PC-3 (cell line): Measurements from ENCODE around the gene RDH16. TPM values are rescaled to one million over a fixed set of nuclear protein-coding genes. Genes with fewer than 3 reads are reported as not detected.

Experiments used
- ATAC-seq: fragments of 200-7000 bp; cut with Tn5 transposase; 2 replicates; pipeline ENCODE4 v1.9.1; 2020; ENCODE audit warnings: mild to moderate bottlenecking, moderate library complexity
- BruUV-seq: library from RNA; stranded (reverse); fragments of 400-500 nt; replicated peaks from 2 replicates; lab custom pipeline; 2021; lab: Mats Ljungman, UMichigan
- CTCF ChIA-PET: fragments of 300-600 bp; sonication (Branson Sonifier 250); formaldehyde crosslinking; loops from one replicate; lab custom pipeline; 2022; ENCODE audit warnings: antibody characterized with exemption; lab: Charles Lee
- POLR2A ChIA-PET: fragments of 300-600 bp; sonication (Branson Sonifier 250); formaldehyde crosslinking; loops from one replicate; lab custom pipeline; 2022; ENCODE audit warnings: antibody characterized with exemption; ENCODE audit not compliant: unreplicated experiment; lab: Charles Lee
- DNase-seq: peaks from one replicate; pipeline ENCODE4 v3.0.0-alpha.2; 2015
- H2AFZ ChIP-seq: fragments of 300-600 bp; sonication (generic); 2 replicates; pipeline ENCODE4 v1.6.0; 2016; ENCODE audit warnings: antibody characterized with exemption, low read length
- H3F3A ChIP-seq: fragments of 300-600 bp; sonication (generic); one replicate; pipeline ENCODE4 v1.6.0; 2017; ENCODE audit warnings: antibody characterized with exemption, low read length, control low read depth, mild to moderate bottlenecking; ENCODE audit not compliant: unreplicated experiment
- H3K27ac ChIP-seq: fragments of 300-600 bp; sonication (generic); 2 replicates; pipeline ENCODE4 v1.5.1; 2016; ENCODE audit warnings: mild to moderate bottlenecking, low read length
- H3K27me3 ChIP-seq: fragments of 300-600 bp; sonication (generic); 2 replicates; pipeline ENCODE4 v1.6.1; 2016; ENCODE audit warnings: low read length, mixed read lengths
- H3K36me3 ChIP-seq: fragments of 300-600 bp; sonication (generic); 2 replicates; pipeline ENCODE4 v1.6.1; 2016; ENCODE audit warnings: low read depth, mixed run types, low read length, mixed read lengths
- H3K4me1 ChIP-seq: fragments of 300-600 bp; sonication (generic); 2 replicates; pipeline ENCODE4 v1.5.1; 2016; ENCODE audit warnings: low read length; ENCODE audit not compliant: insufficient read depth
- H3K4me2 ChIP-seq: fragments of 300-600 bp; sonication (generic); 2 replicates; pipeline ENCODE4 v1.6.0; 2016; ENCODE audit warnings: low read length
- H3K4me3 ChIP-seq: fragments of 300-600 bp; sonication (generic); 2 replicates; pipeline ENCODE4 v1.5.1; 2016; ENCODE audit warnings: mild to moderate bottlenecking, low read length, mixed read lengths
- H3K79me2 ChIP-seq: fragments of 300-600 bp; sonication (generic); 2 replicates; pipeline ENCODE4 v1.6.1; 2017; ENCODE audit warnings: low read length, mixed read lengths
- H3K9ac ChIP-seq: fragments of 300-600 bp; sonication (generic); 2 replicates; pipeline ENCODE4 v1.6.0; 2016; ENCODE audit warnings: mild to moderate bottlenecking, low read length
- H3K9me2 ChIP-seq: fragments of 300-600 bp; sonication (generic); replicated peaks from 2 replicates; pipeline ENCODE4 v1.6.1; 2016; ENCODE audit warnings: mixed run types, low read length, mixed read lengths
- H3K9me3 ChIP-seq: fragments of 300-600 bp; sonication (generic); 2 replicates; pipeline ENCODE4 v1.6.1; 2016; ENCODE audit warnings: low read length, mixed read lengths
- H4K20me1 ChIP-seq: fragments of 300-600 bp; sonication (generic); 2 replicates; pipeline ENCODE4 v1.6.1; 2016; ENCODE audit warnings: low read length, mixed read lengths
- EZH2 ChIP-seq: fragments of 300-600 bp; sonication (generic); IDR thresholded peaks from one replicate; pipeline ENCODE4 v1.6.1; 2017; ENCODE audit warnings: antibody characterized with exemption, mild to moderate bottlenecking, low read length; ENCODE audit not compliant: unreplicated experiment
- EZH2phosphoT487 ChIP-seq: fragments of 300-600 bp; sonication (generic); IDR thresholded peaks from 2 replicates; pipeline ENCODE4 v1.6.1; 2018; ENCODE audit warnings: mild to moderate bottlenecking, antibody characterized with exemption, low read length, borderline replicate concordance
- intact Hi-C: fragments of 100-400 bp; cut with micrococcal nuclease; formaldehyde crosslinking; loops from 2 replicates; pipeline ENCODE4 v1.9.0; 2023
- total RNA-seq: library from RNA; depleted of rRNA; stranded (reverse); fragments of >200 nt; gene quantifications from 2 replicates; pipeline ENCODE4 v1.2.3, GENCODE V29; 2014
- TF ChIP-seq, protein P1 (sequence below): fragments of 300-600 bp; sonication (generic); conservative IDR thresholded peaks from 2 replicates; pipeline ENCODE4 v1.5.1; 2017; ENCODE audit warnings: antibody characterized with exemption, low read depth, mild to moderate bottlenecking, low read length

RDH16 gene
- total RNA-seq, 1 experiment from 2014 or later = 0.73 TPM

DNA sequence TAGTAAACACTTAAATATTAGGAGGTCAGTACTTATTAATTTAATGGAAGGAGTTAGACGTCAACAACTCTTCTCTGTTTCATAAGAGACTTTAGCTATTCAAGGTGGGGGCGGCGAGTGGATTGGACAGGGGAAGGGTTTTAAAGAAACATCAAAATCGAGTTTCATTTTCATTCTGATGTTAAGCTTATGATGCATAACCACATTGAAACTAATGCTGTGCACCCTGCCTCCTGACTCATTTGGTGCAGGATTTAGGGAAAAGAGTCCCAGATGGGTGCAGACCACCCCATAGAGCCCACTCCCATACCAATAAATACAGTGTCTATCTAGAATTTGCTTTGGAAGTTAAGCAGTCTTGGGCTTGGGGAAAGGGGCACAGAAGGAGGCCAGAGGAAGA lies 41.6 kb upstream of the RDH16 start:
- no peak overlapping the region for H3K4me3 ChIP-seq
- intact Hi-C loops = no loop called here
- no peak overlapping the region for H3K9ac ChIP-seq
- POLR2A ChIA-PET = no interaction called here
- no peak overlapping the region for H3K27ac ChIP-seq
- CTCF ChIA-PET = no interaction called here
- no peak overlapping the region for H2AFZ ChIP-seq
- H3K9me3 ChIP-seq = no peaks in the 10 kb centered on the region
- no peak overlapping the region for H3K4me2 ChIP-seq
- H3K9me2 ChIP-seq = no peaks in the 10 kb centered on the region
- H3K27me3 ChIP-seq = no peaks in the 10 kb centered on the region
- H3K79me2 ChIP-seq = peaks cover 27% of the 10 kb centered on the region
- ATAC-seq (no peak), DNase-seq (no peak)
- no peaks in the 10 kb centered on the region for H3F3A ChIP-seq
- no peaks in the 10 kb centered on the region for H4K20me1 ChIP-seq
- H3K4me1 ChIP-seq = peaks cover 15% of the 10 kb centered on the region
- no TSS peak for BruUV-seq
- peaks cover 13% of the 10 kb centered on the region; the same call in 1 of the 2 replicates for H3K36me3 ChIP-seq
- TF ChIP-seq EZH2 (no peak), EZH2phosphoT487 (no peak)
- TF ChIP-seq, protein P1, sequence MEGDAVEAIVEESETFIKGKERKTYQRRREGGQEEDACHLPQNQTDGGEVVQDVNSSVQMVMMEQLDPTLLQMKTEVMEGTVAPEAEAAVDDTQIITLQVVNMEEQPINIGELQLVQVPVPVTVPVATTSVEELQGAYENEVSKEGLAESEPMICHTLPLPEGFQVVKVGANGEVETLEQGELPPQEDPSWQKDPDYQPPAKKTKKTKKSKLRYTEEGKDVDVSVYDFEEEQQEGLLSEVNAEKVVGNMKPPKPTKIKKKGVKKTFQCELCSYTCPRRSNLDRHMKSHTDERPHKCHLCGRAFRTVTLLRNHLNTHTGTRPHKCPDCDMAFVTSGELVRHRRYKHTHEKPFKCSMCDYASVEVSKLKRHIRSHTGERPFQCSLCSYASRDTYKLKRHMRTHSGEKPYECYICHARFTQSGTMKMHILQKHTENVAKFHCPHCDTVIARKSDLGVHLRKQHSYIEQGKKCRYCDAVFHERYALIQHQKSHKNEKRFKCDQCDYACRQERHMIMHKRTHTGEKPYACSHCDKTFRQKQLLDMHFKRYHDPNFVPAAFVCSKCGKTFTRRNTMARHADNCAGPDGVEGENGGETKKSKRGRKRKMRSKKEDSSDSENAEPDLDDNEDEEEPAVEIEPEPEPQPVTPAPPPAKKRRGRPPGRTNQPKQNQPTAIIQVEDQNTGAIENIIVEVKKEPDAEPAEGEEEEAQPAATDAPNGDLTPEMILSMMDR = no peak

DNA sequence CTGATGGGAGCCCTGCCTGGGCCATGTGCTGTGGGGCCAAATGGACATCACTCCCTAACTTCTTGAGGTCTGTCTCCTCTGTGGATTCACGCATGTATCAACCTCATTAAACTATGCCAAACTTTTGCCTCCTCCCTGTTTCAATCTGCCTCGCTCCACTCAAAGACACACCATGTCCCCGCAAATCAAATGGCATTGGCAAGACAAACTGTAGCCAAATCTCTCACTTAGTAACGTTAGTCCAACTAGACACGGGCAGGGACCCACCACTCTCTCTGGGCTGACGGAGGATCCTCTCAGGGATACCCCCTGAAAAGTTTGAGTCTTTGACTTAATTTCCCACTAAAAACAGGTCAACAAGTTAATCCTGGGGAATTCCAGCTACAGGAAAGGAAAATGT lies 40.9 kb upstream of the RDH16 start:
- DNase-seq = no peak
- intact Hi-C loops = no loop called here
- Histone ChIP-seq H3K9me2 (no peaks in the 10 kb centered on the region), H3F3A (no peaks in the 10 kb centered on the region), H4K20me1 (no peaks in the 10 kb centered on the region), H3K4me2 (no peak overlapping the region), H3K36me3 (peaks cover 7% of the 10 kb centered on the region; the same call in 1 of the 2 replicates), H3K4me3 (no peak overlapping the region), H3K79me2 (peaks cover 20% of the 10 kb centered on the region; the same call in 1 of the 2 replicates), H3K4me1 (peaks cover 15% of the 10 kb centered on the region), H3K9me3 (no peaks in the 10 kb centered on the region), H3K27me3 (no peaks in the 10 kb centered on the region), H3K9ac (no peak overlapping the region), H3K27ac (no peak overlapping the region), H2AFZ (no peak overlapping the region)
- no peak for TF ChIP-seq EZH2
- no peak for TF ChIP-seq EZH2phosphoT487
- TF ChIP-seq, protein P1 = no peak
- ChIA-PET POLR2A (no interaction called here), CTCF (no interaction called here)
- no peak for ATAC-seq
- BruUV-seq = no TSS peak

DNA sequence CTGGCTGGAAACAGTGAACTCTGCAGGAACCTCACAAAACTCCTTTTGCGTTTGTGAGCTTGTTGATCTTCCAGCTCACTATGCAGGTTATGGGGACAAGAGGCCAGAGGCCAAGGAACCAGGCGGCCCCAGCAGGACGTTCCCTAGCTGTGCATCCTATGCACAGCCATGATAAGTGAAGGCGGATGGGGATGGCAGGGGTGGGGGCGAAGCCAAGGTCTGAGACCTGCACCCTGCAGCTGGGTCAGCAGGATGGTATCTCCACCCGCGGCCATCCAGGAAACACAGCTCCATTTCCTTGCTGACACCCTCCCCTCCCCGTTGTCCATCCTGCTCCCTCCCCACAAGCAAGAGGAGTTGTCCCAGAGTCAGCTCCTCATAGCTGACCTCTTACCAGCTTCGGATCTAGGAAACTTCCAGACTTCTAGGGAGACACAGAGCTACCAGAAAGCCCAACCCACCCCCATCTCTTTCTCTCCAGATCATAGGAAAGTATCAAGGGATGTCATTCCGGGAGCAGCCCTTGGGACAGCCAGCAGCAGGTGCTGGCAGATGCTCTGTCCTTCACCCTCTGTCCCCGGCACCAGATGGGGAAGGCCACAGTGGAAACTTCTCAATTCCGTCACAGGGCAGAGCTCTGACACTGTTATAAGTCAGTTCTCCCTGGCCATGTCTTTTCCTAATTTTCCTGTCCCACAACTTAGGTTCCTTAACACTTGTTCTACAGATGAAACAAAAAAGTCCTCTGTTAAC lies 39.6 kb upstream of the RDH16 start:
- DNase-seq = no peak
- ChIA-PET CTCF (no interaction called here), POLR2A (no interaction called here)
- Histone ChIP-seq H3K27me3 (no peaks in the 10 kb centered on the region), H3K79me2 (peaks cover 13% of the 10 kb centered on the region; the same call in 1 of the 2 replicates), H3K9me3 (no peaks in the 10 kb centered on the region), H3K9me2 (no peaks in the 10 kb centered on the region), H4K20me1 (no peaks in the 10 kb centered on the region), H3K36me3 (0 out of 2 replicates have a peak, but pooled peaks cover 3% of the 10 kb centered on the region), H3K9ac (no peak overlapping the region), H3K4me2 (no peak overlapping the region), H3K27ac (no peak overlapping the region), H3F3A (no peaks in the 10 kb centered on the region), H3K4me1 (peaks cover 12% of the 10 kb centered on the region), H2AFZ (no peak overlapping the region), H3K4me3 (no peak overlapping the region)
- ATAC-seq = no peak
- BruUV-seq = no TSS peak
- intact Hi-C loops = no loop called here
- TF ChIP-seq, protein P1 = no peak
- no peak for TF ChIP-seq EZH2
- TF ChIP-seq EZH2phosphoT487 = no peak
